Measurements from ENCODE around the gene MACROD1.

DNA sequence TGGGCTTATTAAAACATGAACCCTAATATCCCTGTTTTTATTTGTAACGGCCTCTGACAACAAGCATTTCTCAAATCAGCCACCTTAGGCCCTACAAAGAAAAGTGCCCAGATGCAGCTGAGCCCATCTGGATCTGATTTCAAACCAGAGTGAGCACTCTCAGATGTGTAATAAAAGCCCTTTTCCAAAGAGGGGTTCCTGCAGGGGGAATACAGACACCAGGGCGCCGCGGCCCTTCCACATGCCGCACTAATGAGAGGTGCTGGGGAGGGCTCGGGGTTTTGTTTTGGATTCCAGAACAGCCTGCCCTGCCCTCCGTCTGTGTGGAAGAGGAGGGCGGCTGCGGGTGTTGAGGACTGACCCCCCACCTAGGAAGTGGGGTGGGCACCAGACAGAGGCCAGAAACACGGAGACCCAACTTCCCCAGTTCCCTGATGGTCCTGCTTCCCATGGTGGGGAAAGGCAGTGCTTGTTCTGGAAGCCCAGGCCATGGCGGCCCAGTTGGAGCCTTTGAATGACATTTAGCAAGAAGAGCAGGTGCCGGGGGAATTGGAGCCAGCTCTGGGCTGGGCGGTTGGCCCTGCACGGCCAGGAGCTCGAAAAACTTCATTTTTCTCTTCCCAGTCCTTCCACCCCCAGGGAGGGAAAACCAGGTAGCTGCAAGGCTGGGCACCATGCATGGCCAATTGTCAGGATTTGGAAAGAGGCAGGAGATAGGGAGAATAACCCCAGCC is 63.7 kb downstream of the MACROD1 start:
- no peak for TF ChIP-seq POLR2AphosphoS5 (IDR thresholded peaks at IDR 0.05; ENCODE audit: low read depth, low read length)
- no peak for TF ChIP-seq POLR2A (IDR thresholded peaks at IDR 0.05; ENCODE audit: low read depth, low read length)
- TF ChIP-seq TAF1 (IDR thresholded peaks at IDR 0.05; ENCODE audit: low read depth, low read length), result no peak
- TF ChIP-seq SPI1 (IDR thresholded peaks at IDR 0.05; ENCODE audit: low read depth, low read length), result no peak
